GM12874 (cell line): Measurements from ENCODE around the gene MCM5.

Experiments
- CTCF ChIP-seq: IDR thresholded peaks from 2 replicates; pipeline ENCODE4 v1.5.1; 2011; ENCODE audit warnings: low read depth, mild to moderate bottlenecking, control low read depth, low read length, moderate library complexity; ENCODE audit not compliant: insufficient read depth

MCM5 gene

GRCh38 chr22:35392357-35392756 lies 7.6 kb upstream of the MCM5 start:
- no peak for TF ChIP-seq CTCF

GRCh38 chr22:35393116-35394010 lies 6.6 kb upstream of the MCM5 start:
- TF ChIP-seq CTCF: no peak

- no peak for TF ChIP-seq CTCF
Observed at GRCh38 chr22:35394011-35394312, 6.0 kb upstream of the MCM5 start.

GRCh38 chr22:35394810-35395563 lies 5.0 kb upstream of the MCM5 start:
- TF ChIP-seq CTCF: no peak

GRCh38 chr22:35397095-35397904 lies 2.6 kb upstream of the MCM5 start:
- no peak for TF ChIP-seq CTCF

GRCh38 chr22:35398591-35398973 lies 1.4 kb upstream of the MCM5 start:
- no peak for TF ChIP-seq CTCF

GRCh38 chr22:35399114-35399677 lies 744 bp upstream of the MCM5 start:
- TF ChIP-seq CTCF: no peak
